HUES64 (cell line): Measurements from ENCODE around the gene TFDP1. TPM values are rescaled to one million over a fixed set of nuclear protein-coding genes. Genes with fewer than 3 reads are reported as not detected.

Experiments used
- H3K27ac ChIP-seq: 2 replicates; pipeline ENCODE4 v1.7.0; 2013; ENCODE audit warnings: low read depth, low read length, inconsistent platforms
- H3K27me3 ChIP-seq: 2 replicates; pipeline ENCODE4 v1.6.1; 2013; ENCODE audit warnings: mild to moderate bottlenecking, low read length; ENCODE audit not compliant: insufficient read depth
- H3K36me3 ChIP-seq: 2 replicates; pipeline ENCODE4 v1.6.1; 2013; ENCODE audit warnings: mild to moderate bottlenecking, low read length; ENCODE audit not compliant: insufficient read depth
- H3K4me1 ChIP-seq: 2 replicates; pipeline ENCODE4 v1.6.1; 2013; ENCODE audit warnings: mild to moderate bottlenecking, low read length, moderate library complexity; ENCODE audit not compliant: insufficient read depth
- H3K4me3 ChIP-seq: 2 replicates; pipeline ENCODE4 v1.5.1; 2013; ENCODE audit warnings: mild to moderate bottlenecking, low read length, moderate library complexity
- H3K9ac ChIP-seq: 2 replicates; pipeline ENCODE4 v1.6.1; 2013; ENCODE audit warnings: mild to moderate bottlenecking, low read depth, low read length
- H3K9me3 ChIP-seq: 2 replicates; pipeline ENCODE4 v1.6.1; 2013; ENCODE audit warnings: low read depth, low read length; ENCODE audit not compliant: insufficient read depth
- WGBS: fragments of 150-250, 120-280 bp; methylation state at CpG from one replicate; pipeline ENCODE4 v1.1.7; 2013; ENCODE audit warnings: missing lambda C conversion rate; 5-methylcytosine and 5-hydroxymethylcytosine counted together
- polyA plus RNA-seq, 2 experiments: library from polyadenylated mRNA; stranded (reverse); fragments of 50-300 nt; gene quantifications; one replicate each; pipeline ENCODE4 v1.2.3, GENCODE V29; 2013

Gene TFDP1, protein sequence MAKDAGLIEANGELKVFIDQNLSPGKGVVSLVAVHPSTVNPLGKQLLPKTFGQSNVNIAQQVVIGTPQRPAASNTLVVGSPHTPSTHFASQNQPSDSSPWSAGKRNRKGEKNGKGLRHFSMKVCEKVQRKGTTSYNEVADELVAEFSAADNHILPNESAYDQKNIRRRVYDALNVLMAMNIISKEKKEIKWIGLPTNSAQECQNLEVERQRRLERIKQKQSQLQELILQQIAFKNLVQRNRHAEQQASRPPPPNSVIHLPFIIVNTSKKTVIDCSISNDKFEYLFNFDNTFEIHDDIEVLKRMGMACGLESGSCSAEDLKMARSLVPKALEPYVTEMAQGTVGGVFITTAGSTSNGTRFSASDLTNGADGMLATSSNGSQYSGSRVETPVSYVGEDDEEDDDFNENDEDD
- 96.1 TPM for polyA plus RNA-seq (2013, experiment 1 of 2)
- 82.0 TPM for polyA plus RNA-seq (2013, experiment 2 of 2)

DNA sequence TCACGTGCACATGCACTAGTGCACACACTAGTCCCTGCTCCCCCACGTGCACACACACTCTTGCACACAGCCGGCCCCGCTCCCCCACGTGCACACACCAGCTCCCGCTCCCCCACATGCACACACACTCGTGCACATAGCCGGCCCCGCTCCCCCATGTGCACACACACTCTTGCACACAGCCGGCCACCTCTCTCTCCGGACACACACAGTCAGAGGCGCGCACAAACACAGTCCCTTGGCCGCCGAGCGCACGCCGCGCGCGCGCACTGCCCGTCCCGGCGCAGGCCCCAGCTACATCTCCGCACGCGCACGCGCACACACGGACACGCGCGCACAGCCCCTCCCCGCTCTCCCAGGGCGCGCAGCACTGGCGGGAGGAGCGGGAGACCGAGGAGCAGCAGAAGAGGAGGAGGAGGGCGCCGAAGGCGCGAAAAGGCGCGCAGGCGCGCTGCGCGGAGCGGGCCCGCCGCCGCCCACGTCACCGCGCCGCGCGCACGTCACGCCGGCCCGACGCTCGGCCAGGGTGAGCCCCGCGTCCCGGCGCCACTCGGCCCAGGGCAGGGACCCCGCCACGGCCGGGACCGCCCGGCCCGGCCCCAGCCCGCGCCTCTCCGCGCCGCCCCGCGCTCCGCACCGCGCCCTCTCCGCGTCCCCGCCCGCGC is at the start of gene TFDP1:
Gene TFDP1 (plus strand): TSS at position 549 of the 665 bp plus-strand sequence. CDS start 1,085 bp downstream, outside the sequence.
- 4% methylated on average over 92 of the region's 92 CpGs for WGBS

DNA sequence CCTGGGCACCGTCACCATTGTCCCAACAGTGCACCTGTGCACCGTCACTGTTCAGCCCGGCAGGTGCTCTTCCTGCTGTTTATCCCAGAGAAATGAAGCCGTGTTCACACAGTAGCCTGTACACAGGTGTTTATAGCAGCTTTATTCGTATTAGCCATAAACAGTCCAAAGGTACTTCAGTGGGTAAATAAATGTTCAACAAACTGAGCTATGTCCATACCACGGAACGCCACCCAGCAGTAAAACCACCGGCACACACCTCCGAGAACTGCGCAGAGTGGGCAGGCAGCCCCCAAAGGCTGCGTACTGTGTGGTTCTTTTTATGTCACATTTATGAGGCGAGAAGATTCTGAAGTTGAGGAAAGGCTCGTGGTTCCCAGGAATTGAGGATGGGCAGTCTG is 49.2 kb upstream of the TFDP1 start:
- Histone ChIP-seq H3K4me1 (peaks cover 3% of the 10 kb centered on the region; the same call in 1 of the 2 replicates), H3K4me3 (no peak overlapping the region), H3K36me3 (peaks cover 28% of the 10 kb centered on the region), H3K27ac (no peak overlapping the region), H3K27me3 (no peaks in the 10 kb centered on the region), H3K9me3 (no peaks in the 10 kb centered on the region), H3K9ac (no peak overlapping the region)
- 96% methylated on average over 13 of the region's 13 CpGs for WGBS

More for the DNA sequence above, at the start of gene TFDP1:
- Histone ChIP-seq H3K9ac (peak within 1 kb of the TSS; percentile 80), H3K27ac (peak within 1 kb of the TSS; percentile 64; the same call in 1 of the 2 replicates), H3K4me3 (peak within 1 kb of the TSS; percentile 77), H3K27me3 (no peaks in the 10 kb centered on the region), H3K9me3 (no peaks in the 10 kb centered on the region), H3K36me3 (peaks cover 31% of the 10 kb centered on the region), H3K4me1 (peaks cover 8% of the 10 kb centered on the region; the same call in 1 of the 2 replicates)

DNA sequence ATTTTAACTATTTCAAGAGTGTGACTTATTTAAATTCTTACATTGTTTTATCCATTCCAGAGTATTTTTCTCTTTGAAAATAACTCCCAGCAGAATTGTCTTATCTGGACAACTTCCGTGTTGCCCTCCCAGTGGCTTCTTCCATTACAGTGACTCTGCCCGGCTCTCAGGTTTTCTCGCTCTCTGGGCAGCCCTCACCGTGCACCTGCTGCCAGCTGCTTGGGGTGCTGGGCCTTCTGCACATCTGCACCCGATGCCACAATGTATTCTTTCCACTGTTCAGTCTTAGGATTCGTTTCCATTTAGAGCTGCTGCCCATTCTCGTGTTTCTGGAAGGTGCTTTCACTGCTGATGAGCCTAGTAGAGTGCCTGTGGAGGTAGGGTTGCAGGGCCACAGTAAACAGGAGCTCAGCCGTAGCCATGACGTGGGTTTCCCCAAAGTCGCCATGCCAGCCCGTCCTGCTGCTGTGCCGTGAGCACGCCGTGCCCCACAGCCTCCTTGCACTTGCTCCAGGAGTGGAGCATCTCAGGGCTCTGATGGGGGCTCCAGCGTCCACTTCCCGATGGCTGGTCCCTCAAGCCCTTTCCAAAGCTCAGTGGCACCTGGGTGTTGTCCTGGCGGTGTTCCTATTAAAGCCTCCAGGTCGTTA is 48.0 kb upstream of the TFDP1 start:
- 94% methylated on average over 18 of the region's 18 CpGs for WGBS
- H3K36me3 ChIP-seq: peaks cover 24% of the 10 kb centered on the region
- H3K27me3 ChIP-seq: no peaks in the 10 kb centered on the region

DNA sequence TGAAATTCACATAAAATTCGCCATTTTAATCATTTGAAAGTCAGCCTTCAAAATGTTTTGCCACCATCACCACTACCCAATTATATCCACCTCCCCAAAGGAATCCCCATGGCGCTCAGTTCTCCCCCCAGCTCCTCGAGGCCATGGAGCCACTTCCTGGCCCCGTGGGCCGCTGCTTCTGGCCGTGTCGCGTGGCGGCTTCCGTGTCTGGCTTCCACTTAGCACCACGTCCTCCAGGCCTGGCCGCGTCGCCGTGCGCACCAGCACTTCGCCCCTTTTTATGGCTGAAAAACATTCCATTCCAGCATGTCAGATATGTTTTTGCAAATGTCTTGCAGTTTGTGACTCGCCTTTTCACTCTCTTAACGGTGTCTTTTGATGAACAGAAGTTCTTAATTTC is 47.3 kb upstream of the TFDP1 start:
- H3K4me3 ChIP-seq: no peak overlapping the region
- H3K27me3 ChIP-seq: no peaks in the 10 kb centered on the region
- peaks cover 22% of the 10 kb centered on the region for H3K36me3 ChIP-seq
- H3K27ac ChIP-seq: no peak overlapping the region
- no peaks in the 10 kb centered on the region for H3K4me1 ChIP-seq
- H3K9ac ChIP-seq: no peak overlapping the region
- no peaks in the 10 kb centered on the region for H3K9me3 ChIP-seq
- 93% methylated on average over 19 of the region's 19 CpGs for WGBS

More for the DNA sequence above, 48.0 kb upstream of the TFDP1 start:
- Histone ChIP-seq H3K4me3 (no peak overlapping the region), H3K4me1 (peaks cover 3% of the 10 kb centered on the region; the same call in 1 of the 2 replicates), H3K9me3 (no peaks in the 10 kb centered on the region), H3K9ac (no peak overlapping the region), H3K27ac (no peak overlapping the region)

DNA sequence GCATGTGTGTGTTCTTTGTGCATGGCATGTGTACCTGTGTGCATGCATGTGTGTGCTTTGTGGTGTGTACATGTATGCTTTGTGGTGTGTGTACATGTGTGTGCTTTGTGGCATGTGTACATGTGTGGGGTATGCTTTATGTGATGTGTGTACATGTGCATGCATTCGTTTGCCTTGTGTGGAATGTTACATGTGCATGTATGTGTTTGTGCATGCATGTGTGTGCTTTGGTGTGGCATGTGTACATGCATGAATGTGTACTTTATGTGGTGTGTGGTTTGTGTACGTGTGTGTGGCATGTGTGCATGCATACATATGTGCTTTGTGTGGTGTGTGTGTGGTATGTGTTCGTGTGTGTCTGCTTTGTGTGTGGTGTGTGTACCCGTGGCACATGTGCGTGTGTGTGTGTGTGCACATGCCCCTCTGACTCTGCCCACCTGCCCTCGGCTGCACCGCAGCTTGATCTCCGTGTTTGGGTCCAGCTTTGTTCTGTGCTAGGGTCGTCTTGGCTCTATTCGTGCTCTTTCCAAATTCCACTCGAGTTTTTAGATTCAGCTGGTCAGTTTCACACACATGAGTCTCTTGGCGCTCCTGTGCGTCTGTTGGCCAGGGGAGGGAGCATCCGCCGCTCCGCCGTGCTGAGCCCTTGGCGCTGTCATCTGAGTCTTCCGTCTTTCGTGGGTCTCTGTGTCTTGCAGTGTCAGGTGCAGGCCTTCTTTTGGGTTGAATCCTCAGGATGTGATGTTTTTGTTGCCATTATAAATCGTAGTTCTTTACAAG is 46.5 kb upstream of the TFDP1 start:
- Histone ChIP-seq H3K27ac (no peak overlapping the region), H3K4me1 (no peaks in the 10 kb centered on the region), H3K9me3 (no peaks in the 10 kb centered on the region), H3K4me3 (no peak overlapping the region), H3K9ac (no peak overlapping the region), H3K27me3 (no peaks in the 10 kb centered on the region), H3K36me3 (peaks cover 26% of the 10 kb centered on the region)
- 93% methylated on average over 21 of the region's 21 CpGs for WGBS

DNA sequence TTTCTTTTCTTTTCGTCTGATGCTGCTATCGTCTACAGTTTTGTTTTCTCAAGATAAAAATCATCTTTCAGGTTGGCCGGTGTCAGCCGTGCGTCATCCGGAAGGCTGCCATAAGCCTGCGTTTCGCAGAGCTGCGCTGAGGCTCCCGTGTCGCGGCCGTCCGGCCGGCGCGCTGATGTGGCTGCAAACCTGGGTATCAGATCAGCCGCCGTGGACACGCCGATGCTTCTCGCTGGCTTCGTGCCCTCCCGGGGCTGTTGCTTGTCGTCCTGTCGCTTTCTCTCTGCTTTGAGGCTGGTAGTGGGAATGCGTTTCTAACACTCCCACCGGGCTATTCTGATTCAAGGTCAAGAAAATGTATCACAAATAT is 45.9 kb upstream of the TFDP1 start:
- Histone ChIP-seq H3K9ac (no peak overlapping the region), H3K27me3 (no peaks in the 10 kb centered on the region), H3K27ac (0 out of 2 replicates have a peak overlapping the region, but pooled peaks have one; percentile 15), H3K36me3 (peaks cover 24% of the 10 kb centered on the region), H3K4me1 (no peaks in the 10 kb centered on the region), H3K4me3 (no peak overlapping the region), H3K9me3 (no peaks in the 10 kb centered on the region)
- 95% methylated on average over 26 of the region's 28 CpGs for WGBS

DNA sequence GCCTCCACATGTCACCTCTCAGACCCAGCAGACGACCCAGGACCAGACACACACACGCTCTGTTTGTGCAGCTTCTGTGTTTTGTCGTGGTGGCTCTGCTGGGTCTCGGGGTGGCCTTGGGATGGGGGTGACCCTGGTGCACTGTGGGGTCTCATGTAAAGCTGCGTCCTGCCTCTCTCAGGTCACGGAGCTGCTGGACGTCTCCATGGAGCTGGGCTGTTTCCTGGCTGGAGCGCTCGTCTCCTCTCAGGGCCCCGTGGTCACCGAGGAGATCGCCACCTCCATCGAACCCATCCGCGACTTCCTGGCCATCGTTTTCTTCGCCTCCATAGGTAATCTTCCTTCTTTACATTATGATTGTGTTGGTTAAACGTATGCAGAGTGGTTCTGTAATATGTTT is 45.4 kb upstream of the TFDP1 start:
- no peak overlapping the region for H3K9ac ChIP-seq
- no peaks in the 10 kb centered on the region for H3K27me3 ChIP-seq
- H3K27ac ChIP-seq: no peak overlapping the region
- H3K36me3 ChIP-seq: peaks cover 20% of the 10 kb centered on the region
- no peaks in the 10 kb centered on the region for H3K4me1 ChIP-seq
- no peaks in the 10 kb centered on the region for H3K9me3 ChIP-seq
- 96% methylated on average over 17 of the region's 18 CpGs for WGBS
- H3K4me3 ChIP-seq: no peak overlapping the region

DNA sequence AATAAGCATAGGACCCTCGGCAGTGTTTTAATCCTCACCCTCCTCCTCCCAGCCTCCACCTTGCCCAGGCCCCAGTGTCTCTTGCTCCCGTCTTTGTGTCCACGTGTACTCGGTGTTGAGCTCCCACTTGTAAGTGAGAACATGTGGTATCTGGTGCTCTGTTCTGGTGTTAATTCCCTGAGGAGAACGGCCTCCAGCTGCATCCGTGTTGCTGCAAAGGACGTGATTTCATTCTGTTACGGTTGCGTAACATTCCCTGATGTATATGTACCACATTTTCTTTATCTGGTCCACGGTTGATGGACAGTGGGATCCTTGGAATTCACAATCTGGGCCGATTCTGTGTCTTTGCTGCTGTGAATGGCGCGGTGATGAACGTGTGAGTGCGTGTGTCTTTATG is 44.7 kb upstream of the TFDP1 start:
- Histone ChIP-seq H3K4me1 (no peaks in the 10 kb centered on the region), H3K27ac (no peak overlapping the region), H3K9ac (no peak overlapping the region), H3K4me3 (no peak overlapping the region), H3K27me3 (no peaks in the 10 kb centered on the region), H3K9me3 (no peaks in the 10 kb centered on the region), H3K36me3 (peaks cover 18% of the 10 kb centered on the region)
- WGBS: 98% methylated on average over 15 of the region's 15 CpGs

DNA sequence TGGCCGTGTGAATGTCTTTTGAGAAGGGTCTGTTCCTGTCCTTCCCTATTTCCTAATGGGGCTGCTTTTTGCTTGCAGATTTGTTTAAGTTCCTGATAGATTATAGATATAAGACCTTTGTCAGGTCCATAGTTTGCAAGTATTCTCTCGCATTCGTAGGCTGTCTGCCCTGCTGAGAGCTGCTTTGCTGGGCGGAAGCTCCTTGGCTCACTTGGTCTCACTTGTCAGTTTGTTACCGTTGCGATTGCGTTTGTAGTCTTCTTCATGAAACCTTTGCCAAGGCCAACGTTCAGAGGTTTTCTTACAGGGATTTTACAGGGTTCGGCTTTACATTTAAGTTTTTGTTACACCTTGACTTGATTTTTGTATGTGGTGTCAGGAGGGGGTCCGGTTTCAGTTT is 44.0 kb upstream of the TFDP1 start:
- Histone ChIP-seq H3K9me3 (no peaks in the 10 kb centered on the region), H3K27me3 (no peaks in the 10 kb centered on the region), H3K4me1 (no peaks in the 10 kb centered on the region), H3K4me3 (no peak overlapping the region), H3K9ac (no peak overlapping the region), H3K36me3 (peaks cover 18% of the 10 kb centered on the region), H3K27ac (no peak overlapping the region)
- WGBS: 94% methylated on average over 10 of the region's 10 CpGs

DNA sequence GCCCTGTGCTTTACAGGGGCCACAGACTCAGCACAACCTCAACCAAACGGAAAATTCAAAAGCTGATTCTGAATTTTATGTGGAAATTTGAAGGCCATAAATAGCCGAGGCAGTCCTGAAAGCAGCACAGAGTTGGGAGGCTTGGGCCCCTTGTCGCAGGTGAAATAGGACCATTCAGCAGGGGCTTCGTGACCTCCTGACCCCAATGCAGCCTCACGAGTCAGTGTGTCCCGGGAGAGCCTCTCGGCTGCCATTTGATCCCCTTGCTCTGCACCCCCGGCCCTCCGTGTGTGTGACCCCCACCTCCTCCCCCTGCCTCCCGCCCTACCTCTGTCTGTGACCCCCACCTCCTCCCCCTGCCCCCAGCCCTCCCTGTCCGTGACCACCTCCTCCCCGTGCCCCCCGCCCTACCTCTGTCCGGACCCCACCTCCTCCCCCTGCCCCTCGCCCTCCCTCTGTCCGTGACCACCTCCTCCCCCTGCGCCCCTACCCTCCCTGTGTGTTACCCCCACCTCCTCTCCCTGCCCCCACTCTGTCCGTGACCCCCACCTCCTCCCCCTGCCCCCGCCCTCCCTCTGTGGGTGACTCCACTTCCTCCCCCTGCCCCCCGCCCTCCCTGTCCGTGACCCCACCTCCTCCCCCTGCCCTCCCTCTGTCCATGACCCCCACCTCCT is 41.7 kb upstream of the TFDP1 start:
- Histone ChIP-seq H3K36me3 (peaks cover 18% of the 10 kb centered on the region), H3K9me3 (no peaks in the 10 kb centered on the region), H3K4me1 (no peaks in the 10 kb centered on the region), H3K27me3 (no peaks in the 10 kb centered on the region), H3K4me3 (no peak overlapping the region), H3K9ac (no peak overlapping the region), H3K27ac (no peak overlapping the region)
- WGBS: 87% methylated on average over 7 of the region's 21 CpGs
